ENCODE data around the gene IL10.

DNA sequence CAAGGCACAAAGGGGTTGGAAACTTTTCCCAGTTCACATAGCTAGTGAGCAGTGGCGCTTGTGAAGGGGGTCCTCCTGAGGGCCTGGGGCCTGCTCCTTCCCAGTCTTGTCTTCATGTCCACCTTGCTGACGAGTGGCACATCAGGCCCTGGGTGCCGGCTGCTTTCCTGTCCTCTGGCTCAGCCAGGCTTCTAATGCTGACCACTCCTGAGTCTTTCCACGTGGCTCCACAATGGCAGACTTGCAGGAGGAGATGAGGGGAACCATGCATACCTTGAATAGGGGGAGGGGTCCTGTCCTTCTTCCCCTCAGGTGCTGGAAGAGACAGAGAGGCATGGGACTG lies 48.9 kb downstream of the IL10 start:
- TF ChIP-seq, protein P1, sequence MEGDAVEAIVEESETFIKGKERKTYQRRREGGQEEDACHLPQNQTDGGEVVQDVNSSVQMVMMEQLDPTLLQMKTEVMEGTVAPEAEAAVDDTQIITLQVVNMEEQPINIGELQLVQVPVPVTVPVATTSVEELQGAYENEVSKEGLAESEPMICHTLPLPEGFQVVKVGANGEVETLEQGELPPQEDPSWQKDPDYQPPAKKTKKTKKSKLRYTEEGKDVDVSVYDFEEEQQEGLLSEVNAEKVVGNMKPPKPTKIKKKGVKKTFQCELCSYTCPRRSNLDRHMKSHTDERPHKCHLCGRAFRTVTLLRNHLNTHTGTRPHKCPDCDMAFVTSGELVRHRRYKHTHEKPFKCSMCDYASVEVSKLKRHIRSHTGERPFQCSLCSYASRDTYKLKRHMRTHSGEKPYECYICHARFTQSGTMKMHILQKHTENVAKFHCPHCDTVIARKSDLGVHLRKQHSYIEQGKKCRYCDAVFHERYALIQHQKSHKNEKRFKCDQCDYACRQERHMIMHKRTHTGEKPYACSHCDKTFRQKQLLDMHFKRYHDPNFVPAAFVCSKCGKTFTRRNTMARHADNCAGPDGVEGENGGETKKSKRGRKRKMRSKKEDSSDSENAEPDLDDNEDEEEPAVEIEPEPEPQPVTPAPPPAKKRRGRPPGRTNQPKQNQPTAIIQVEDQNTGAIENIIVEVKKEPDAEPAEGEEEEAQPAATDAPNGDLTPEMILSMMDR (IDR thresholded peaks at IDR 0.05 in 4 of 5, conservative IDR thresholded peaks at IDR 0.05 in 1 of 5), result no peak
- no peak for TF ChIP-seq POLR2A (IDR thresholded peaks at IDR 0.05)
